ENCODE results near the gene ELOVL2.

The ELOVL2 gene

GRCh38 chr6:10976571-10976970, 67.5 kb downstream of the ELOVL2 start:
- no peak overlapping the region for H3K9ac ChIP-seq (ENCODE audit: low read length)
- no peaks in the 10 kb centered on the region for H3K27me3 ChIP-seq (ENCODE audit: control insufficient read depth, insufficient read depth, low read length)
- no peak overlapping the region for H3K27ac ChIP-seq (ENCODE audit: low read length)
- H3K4me3 ChIP-seq (ENCODE audit: low read length): no peak overlapping the region
- no peaks in the 10 kb centered on the region for H3K9me3 ChIP-seq (ENCODE audit: control insufficient read depth, low read depth, low read length)
- no peaks in the 10 kb centered on the region for H3K36me3 ChIP-seq (ENCODE audit: control insufficient read depth, low read depth, low read length)
- H3K4me1 ChIP-seq (ENCODE audit: control insufficient read depth, low read depth, low read length): peaks cover 3% of the 10 kb centered on the region

- Histone ChIP-seq H3K9ac (ENCODE audit: low read length) (no peak overlapping the region), H3K4me1 (ENCODE audit: control insufficient read depth, low read depth, low read length) (no peaks in the 10 kb centered on the region), H3K9me3 (ENCODE audit: control insufficient read depth, low read depth, low read length) (no peaks in the 10 kb centered on the region), H3K36me3 (ENCODE audit: control insufficient read depth, low read depth, low read length) (no peaks in the 10 kb centered on the region), H3K27ac (ENCODE audit: low read length) (no peak overlapping the region), H3K27me3 (ENCODE audit: control insufficient read depth, insufficient read depth, low read length) (no peaks in the 10 kb centered on the region), H3K4me3 (ENCODE audit: low read length) (no peak overlapping the region)
These were observed 71.9 kb downstream of the ELOVL2 start for GRCh38 chr6:10972196-10972595.

GRCh38 chr6:10970731-10971130, 73.4 kb downstream of the ELOVL2 start:
- Histone ChIP-seq H3K9ac (ENCODE audit: low read length) (no peak overlapping the region), H3K4me3 (ENCODE audit: low read length) (no peak overlapping the region), H3K27ac (ENCODE audit: low read length) (no peak overlapping the region), H3K36me3 (ENCODE audit: control insufficient read depth, low read depth, low read length) (no peaks in the 10 kb centered on the region), H3K4me1 (ENCODE audit: control insufficient read depth, low read depth, low read length) (no peaks in the 10 kb centered on the region), H3K9me3 (ENCODE audit: control insufficient read depth, low read depth, low read length) (no peaks in the 10 kb centered on the region), H3K27me3 (ENCODE audit: control insufficient read depth, insufficient read depth, low read length) (no peaks in the 10 kb centered on the region)

GRCh38 chr6:10968776-10969175, 75.3 kb downstream of the ELOVL2 start:
- Histone ChIP-seq H3K9me3 (ENCODE audit: control insufficient read depth, low read depth, low read length) (no peaks in the 10 kb centered on the region), H3K27me3 (ENCODE audit: control insufficient read depth, insufficient read depth, low read length) (peaks cover 11% of the 10 kb centered on the region), H3K27ac (ENCODE audit: low read length) (no peak overlapping the region)

GRCh38 chr6:10964684-10965083, 79.4 kb downstream of the ELOVL2 start:
- peaks cover 43% of the 10 kb centered on the region for H3K27me3 ChIP-seq (ENCODE audit: control insufficient read depth, insufficient read depth, low read length)
- H3K4me3 ChIP-seq (ENCODE audit: low read length): no peak overlapping the region

More at GRCh38 chr6:10968776-10969175, 75.3 kb downstream of the ELOVL2 start:
- no peak overlapping the region for H3K4me3 ChIP-seq (ENCODE audit: low read length)
- no peak overlapping the region for H3K9ac ChIP-seq (ENCODE audit: low read length)
- H3K4me1 ChIP-seq (ENCODE audit: control insufficient read depth, low read depth, low read length): no peaks in the 10 kb centered on the region
- H3K36me3 ChIP-seq (ENCODE audit: control insufficient read depth, low read depth, low read length): no peaks in the 10 kb centered on the region

DNA sequence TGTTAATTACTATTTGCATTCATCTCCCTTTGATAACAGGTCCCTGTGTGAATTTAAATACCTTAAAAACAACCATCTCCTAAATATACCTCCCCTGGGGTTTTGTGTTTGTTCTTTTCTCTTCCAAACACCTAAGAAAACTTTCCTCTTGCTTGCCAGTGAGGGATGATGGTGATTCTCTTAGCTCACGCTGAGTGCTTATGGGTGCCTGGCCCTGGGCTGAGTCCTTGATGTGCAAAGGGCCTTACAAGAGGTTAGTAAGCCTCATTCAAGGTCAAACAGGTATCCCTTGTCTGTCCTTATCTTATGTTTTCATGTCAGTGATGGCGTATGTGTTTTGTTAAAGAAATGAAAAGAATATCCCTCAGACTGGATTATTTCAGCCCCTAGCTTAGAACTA, 81.0 kb downstream of the ELOVL2 start:
- Histone ChIP-seq H3K27me3 (ENCODE audit: control insufficient read depth, insufficient read depth, low read length) (peaks cover 43% of the 10 kb centered on the region), H3K27ac (ENCODE audit: low read length) (no peak overlapping the region)

More at GRCh38 chr6:10964684-10965083, 79.4 kb downstream of the ELOVL2 start:
- Histone ChIP-seq H3K9me3 (ENCODE audit: control insufficient read depth, low read depth, low read length) (no peaks in the 10 kb centered on the region), H3K9ac (ENCODE audit: low read length) (no peak overlapping the region), H3K27ac (ENCODE audit: low read length) (no peak overlapping the region), H3K36me3 (ENCODE audit: control insufficient read depth, low read depth, low read length) (no peaks in the 10 kb centered on the region), H3K4me1 (ENCODE audit: control insufficient read depth, low read depth, low read length) (peaks cover 5% of the 10 kb centered on the region)

DNA sequence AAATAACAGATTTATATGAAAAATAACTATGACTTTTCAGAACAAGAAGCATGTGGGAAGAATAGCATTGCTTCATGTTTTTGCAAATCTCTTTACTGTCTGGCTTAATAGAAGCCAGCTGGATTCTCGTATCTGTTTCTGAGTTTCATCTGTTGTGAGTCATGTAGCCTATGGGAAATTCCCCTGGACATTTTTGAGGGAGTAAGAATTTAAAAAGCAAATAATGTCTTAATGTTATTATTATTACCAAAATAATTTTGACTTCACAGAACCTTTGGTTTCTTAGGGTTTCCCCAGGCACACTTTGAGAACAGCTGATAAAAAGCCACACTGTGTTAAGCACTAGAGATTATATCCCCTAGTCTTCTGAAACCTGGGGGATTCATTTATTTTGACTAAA, 81.4 kb downstream of the ELOVL2 start:
- no peak overlapping the region for H3K4me3 ChIP-seq (ENCODE audit: low read length)
- no peaks in the 10 kb centered on the region for H3K9me3 ChIP-seq (ENCODE audit: control insufficient read depth, low read depth, low read length)
- H3K36me3 ChIP-seq (ENCODE audit: control insufficient read depth, low read depth, low read length): no peaks in the 10 kb centered on the region
- H3K27ac ChIP-seq (ENCODE audit: low read length): no peak overlapping the region
- H3K9ac ChIP-seq (ENCODE audit: low read length): no peak overlapping the region
- peaks cover 43% of the 10 kb centered on the region for H3K27me3 ChIP-seq (ENCODE audit: control insufficient read depth, insufficient read depth, low read length)
- peaks cover 5% of the 10 kb centered on the region for H3K4me1 ChIP-seq (ENCODE audit: control insufficient read depth, low read depth, low read length)

More for the DNA sequence above, 81.0 kb downstream of the ELOVL2 start:
- H3K4me1 ChIP-seq (ENCODE audit: control insufficient read depth, low read depth, low read length): peaks cover 5% of the 10 kb centered on the region
- H3K9me3 ChIP-seq (ENCODE audit: control insufficient read depth, low read depth, low read length): no peaks in the 10 kb centered on the region
- no peak overlapping the region for H3K4me3 ChIP-seq (ENCODE audit: low read length)
- no peaks in the 10 kb centered on the region for H3K36me3 ChIP-seq (ENCODE audit: control insufficient read depth, low read depth, low read length)
- no peak overlapping the region for H3K9ac ChIP-seq (ENCODE audit: low read length)

DNA sequence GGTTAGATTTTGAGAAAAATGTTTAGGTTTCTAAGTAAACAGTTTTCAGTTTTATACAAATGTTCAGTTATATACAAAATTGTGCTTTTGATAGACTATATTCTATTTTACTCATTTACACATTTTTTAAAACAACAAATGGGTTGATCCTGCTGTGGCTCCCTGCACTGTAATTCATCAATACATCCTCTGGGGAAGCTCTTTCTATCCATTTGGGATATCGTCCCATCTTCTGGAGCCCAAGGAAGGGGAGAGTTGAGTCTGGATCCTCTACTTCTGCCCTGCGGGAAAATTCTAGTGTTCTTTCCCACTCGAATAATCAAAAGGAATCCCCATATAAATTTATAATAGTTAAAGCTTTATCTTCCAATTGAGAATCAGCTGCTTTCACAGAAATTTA, 82.3 kb downstream of the ELOVL2 start:
- H3K36me3 ChIP-seq (ENCODE audit: control insufficient read depth, low read depth, low read length): no peaks in the 10 kb centered on the region
- no peak overlapping the region for H3K9ac ChIP-seq (ENCODE audit: low read length)
- H3K9me3 ChIP-seq (ENCODE audit: control insufficient read depth, low read depth, low read length): no peaks in the 10 kb centered on the region
- H3K27me3 ChIP-seq (ENCODE audit: control insufficient read depth, insufficient read depth, low read length): peaks cover 43% of the 10 kb centered on the region
- no peak overlapping the region for H3K4me3 ChIP-seq (ENCODE audit: low read length)
- peaks cover 5% of the 10 kb centered on the region for H3K4me1 ChIP-seq (ENCODE audit: control insufficient read depth, low read depth, low read length)
- H3K27ac ChIP-seq (ENCODE audit: low read length): no peak overlapping the region

DNA sequence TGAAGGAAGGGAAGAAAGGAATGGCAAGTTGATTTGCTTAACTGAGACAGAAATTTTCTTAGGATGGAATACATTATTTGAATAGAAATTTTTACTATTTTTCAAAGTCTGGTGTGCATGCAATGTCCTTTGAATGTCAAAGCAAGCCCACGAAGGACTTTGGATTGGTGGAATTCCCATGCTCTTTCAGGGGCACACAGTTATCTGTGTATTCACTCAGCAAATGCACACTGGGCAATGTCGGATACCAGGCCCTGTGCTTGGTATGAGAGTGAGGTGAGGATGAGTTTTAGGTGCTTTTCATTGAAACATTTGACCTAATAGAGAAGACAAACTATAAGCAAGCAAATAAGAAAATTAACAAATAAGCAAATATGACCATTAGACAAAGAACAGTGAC, 83.9 kb downstream of the ELOVL2 start:
- Histone ChIP-seq H3K27me3 (ENCODE audit: control insufficient read depth, insufficient read depth, low read length) (peaks cover 40% of the 10 kb centered on the region), H3K9me3 (ENCODE audit: control insufficient read depth, low read depth, low read length) (no peaks in the 10 kb centered on the region), H3K4me3 (ENCODE audit: low read length) (no peak overlapping the region)

DNA sequence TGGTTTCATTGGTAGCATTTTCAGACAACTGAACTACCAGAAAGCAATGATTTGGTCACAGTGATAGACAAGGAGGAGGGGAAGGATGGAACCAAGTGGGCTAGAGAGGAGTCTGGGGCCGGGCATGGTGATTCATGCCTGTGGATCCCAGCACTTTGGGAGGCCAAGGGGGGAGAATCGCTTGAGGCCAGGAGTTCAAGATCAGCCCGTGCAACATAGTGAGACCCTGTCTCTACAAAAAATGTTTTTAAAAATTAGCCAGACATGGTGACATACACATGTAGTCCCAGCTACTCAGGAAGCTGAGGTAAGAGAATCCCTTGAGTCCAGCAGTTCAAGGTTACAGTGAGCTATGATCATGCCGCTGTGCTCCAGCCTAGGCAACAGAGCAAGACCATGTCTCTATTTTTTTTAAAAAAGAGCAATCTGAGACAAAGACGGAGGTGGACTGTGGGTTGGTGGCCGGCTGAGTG, 86.7 kb downstream of the ELOVL2 start:
- no peak overlapping the region for H3K9ac ChIP-seq (ENCODE audit: low read length)
- no peaks in the 10 kb centered on the region for H3K9me3 ChIP-seq (ENCODE audit: control insufficient read depth, low read depth, low read length)
- peaks cover 20% of the 10 kb centered on the region for H3K27me3 ChIP-seq (ENCODE audit: control insufficient read depth, insufficient read depth, low read length)
- H3K4me1 ChIP-seq (ENCODE audit: control insufficient read depth, low read depth, low read length): no peaks in the 10 kb centered on the region
- H3K36me3 ChIP-seq (ENCODE audit: control insufficient read depth, low read depth, low read length): no peaks in the 10 kb centered on the region
- no peak overlapping the region for H3K4me3 ChIP-seq (ENCODE audit: low read length)
- no peak overlapping the region for H3K27ac ChIP-seq (ENCODE audit: low read length)

More for the DNA sequence above, 83.9 kb downstream of the ELOVL2 start:
- Histone ChIP-seq H3K27ac (ENCODE audit: low read length) (no peak overlapping the region), H3K36me3 (ENCODE audit: control insufficient read depth, low read depth, low read length) (no peaks in the 10 kb centered on the region), H3K9ac (ENCODE audit: low read length) (no peak overlapping the region), H3K4me1 (ENCODE audit: control insufficient read depth, low read depth, low read length) (peaks cover 5% of the 10 kb centered on the region)

- Histone ChIP-seq H3K4me3 (ENCODE audit: low read length) (no peak overlapping the region), H3K9ac (ENCODE audit: low read length) (no peak overlapping the region), H3K27ac (ENCODE audit: low read length) (no peak overlapping the region), H3K36me3 (ENCODE audit: control insufficient read depth, low read depth, low read length) (no peaks in the 10 kb centered on the region), H3K27me3 (ENCODE audit: control insufficient read depth, insufficient read depth, low read length) (peaks cover 14% of the 10 kb centered on the region), H3K4me1 (ENCODE audit: control insufficient read depth, low read depth, low read length) (no peaks in the 10 kb centered on the region), H3K9me3 (ENCODE audit: control insufficient read depth, low read depth, low read length) (no peaks in the 10 kb centered on the region)
These were observed 87.3 kb downstream of the ELOVL2 start for GRCh38 chr6:10956776-10957175.

GRCh38 chr6:10954590-10955010, 89.5 kb downstream of the ELOVL2 start:
- Histone ChIP-seq H3K36me3 (ENCODE audit: control insufficient read depth, low read depth, low read length) (no peaks in the 10 kb centered on the region), H3K27ac (ENCODE audit: low read length) (no peak overlapping the region), H3K4me3 (ENCODE audit: low read length) (no peak overlapping the region), H3K27me3 (ENCODE audit: control insufficient read depth, insufficient read depth, low read length) (no peaks in the 10 kb centered on the region), H3K9ac (ENCODE audit: low read length) (no peak overlapping the region), H3K4me1 (ENCODE audit: control insufficient read depth, low read depth, low read length) (no peaks in the 10 kb centered on the region), H3K9me3 (ENCODE audit: control insufficient read depth, low read depth, low read length) (no peaks in the 10 kb centered on the region)

Measured in iPS-18a (cell line).